HEK293 (cell line): ENCODE data around the gene CCDC142.
A peak's percentile ranks its signal among the peaks of the same experiment; 100 is the strongest.

Experiments
- CTCF ChIA-PET: fragments of 350-600 bp; formaldehyde crosslinking; extraction: SDS; loops from one replicate; lab custom pipeline; 2021; ENCODE audit warnings: antibody characterized with exemption; lab: Yijun Ruan, JAX
- POLR2A ChIA-PET: fragments of 300-600 bp; formaldehyde crosslinking; extraction: SDS; loops from one replicate; lab custom pipeline; 2020; ENCODE audit warnings: antibody characterized with exemption, inconsistent platforms; lab: Yijun Ruan, JAX
- H3K27ac ChIP-seq: fragments of 200-500 bp; sonication (Bioruptor generic); 2 replicates; pipeline ENCODE4 v1.5.1; 2014; ENCODE audit warnings: low read depth, low read length, control low read depth, inconsistent platforms; ENCODE audit errors: extremely low read depth
- H3K36me3 ChIP-seq, 2 experiments: fragments of 200-500 bp in 1 of 2; sonication (Bioruptor generic) in 1 of 2; 1 replicate in 1 of 2; 2 replicates in 1 of 2; pipeline ENCODE4 v1.5.1; 2014 to 2017; ENCODE audit warnings: inconsistent platforms in 2 of 2, low read length in 2 of 2; ENCODE audit not compliant: control insufficient read depth in 2 of 2, insufficient read depth in 1 of 2
- H3K4me1 ChIP-seq: fragments of 200-500 bp; sonication (Bioruptor generic); 2 replicates; pipeline ENCODE4 v1.5.1; 2014; ENCODE audit warnings: mild to moderate bottlenecking, low read length, inconsistent platforms; ENCODE audit not compliant: control insufficient read depth, insufficient read depth
- H3K4me3 ChIP-seq: 2 replicates; pipeline ENCODE4 v1.5.1; 2011; ENCODE audit warnings: low read depth, mild to moderate bottlenecking, control low read depth, low read length, moderate library complexity
- H3K9me3 ChIP-seq: fragments of 200-500 bp; sonication (Bioruptor generic); 2 replicates; pipeline ENCODE4 v1.5.1; 2014; ENCODE audit warnings: low read depth, low read length, inconsistent platforms; ENCODE audit not compliant: control insufficient read depth, insufficient read depth
- GLI4 ChIP-seq: fragments of 450-650 bp; formaldehyde crosslinking; IDR thresholded peaks from 2 replicates; pipeline ENCODE4 v1.5.1; 2016; ENCODE audit warnings: missing biosample characterization, missing genetic modification characterization
- PRDM4 ChIP-seq: fragments of 450-650 bp; formaldehyde crosslinking; IDR thresholded peaks from 2 replicates; pipeline ENCODE4 v1.5.1; 2017; ENCODE audit warnings: missing biosample characterization, missing genetic modification characterization
- SP3 ChIP-seq: fragments of 450-650 bp; formaldehyde crosslinking; IDR thresholded peaks from 2 replicates; pipeline ENCODE4 v1.5.1; 2016; ENCODE audit warnings: missing biosample characterization, missing genetic modification characterization
- TRIM28 ChIP-seq: IDR thresholded peaks from 2 replicates; pipeline ENCODE4 v1.6.1; 2011; ENCODE audit warnings: low read length, control low read depth, borderline replicate concordance
- WT1 ChIP-seq: fragments of 450-650 bp; formaldehyde crosslinking; IDR thresholded peaks from 2 replicates; pipeline ENCODE4 v1.5.1; 2016; ENCODE audit warnings: missing biosample characterization, missing genetic modification characterization
- YY1 ChIP-seq: fragments of 450-650 bp; formaldehyde crosslinking; IDR thresholded peaks from 2 replicates; pipeline ENCODE4 v1.5.1; 2018; ENCODE audit warnings: missing biosample characterization, missing genetic modification characterization
- ZBTB1 ChIP-seq: fragments of 450-650 bp; formaldehyde crosslinking; IDR thresholded peaks from 2 replicates; pipeline ENCODE4 v1.5.1; 2016; ENCODE audit warnings: missing biosample characterization, missing genetic modification characterization
- ZBTB17 ChIP-seq: fragments of 450-650 bp; formaldehyde crosslinking; IDR thresholded peaks from 2 replicates; pipeline ENCODE4 v1.5.1; 2016; ENCODE audit warnings: missing biosample characterization, missing genetic modification characterization
- ZNF174 ChIP-seq: fragments of 450-650 bp; formaldehyde crosslinking; IDR thresholded peaks from 2 replicates; pipeline ENCODE4 v1.5.0; 2017; ENCODE audit warnings: missing biosample characterization, mild to moderate bottlenecking, missing genetic modification characterization
- ZNF324 ChIP-seq: fragments of 450-650 bp; formaldehyde crosslinking; IDR thresholded peaks from 2 replicates; pipeline ENCODE4 v1.5.1; 2016; ENCODE audit warnings: missing biosample characterization, missing genetic modification characterization
- ZNF48 ChIP-seq: fragments of 450-650 bp; formaldehyde crosslinking; IDR thresholded peaks from 2 replicates; pipeline ENCODE4 v1.5.1; 2016; ENCODE audit warnings: missing biosample characterization, missing genetic modification characterization
- ZNF610 ChIP-seq: fragments of 450-650 bp; formaldehyde crosslinking; IDR thresholded peaks from 2 replicates; pipeline ENCODE4 v1.5.1; 2016; ENCODE audit warnings: missing biosample characterization, missing genetic modification characterization, borderline replicate concordance
- ZNF76 ChIP-seq: fragments of 450-650 bp; formaldehyde crosslinking; IDR thresholded peaks from 2 replicates; pipeline ENCODE4; 2016; ENCODE audit warnings: low read depth, missing biosample characterization, missing genetic modification characterization, borderline replicate concordance
- ZNF791 ChIP-seq: fragments of 450-650 bp; formaldehyde crosslinking; IDR thresholded peaks from 2 replicates; pipeline ENCODE4 v1.5.1; 2016; ENCODE audit warnings: missing biosample characterization, missing genetic modification characterization

The CCDC142 gene

GRCh38 chr2:74526649-74527230 is 43.9 kb upstream of the CCDC142 start:
- CTCF ChIA-PET, result interaction anchor here (1.3 kb wide), 1 partner anchor 21 kb away, joined by 5 read pairs; no protein-coding TSS in a partner anchor
- H3K4me3 ChIP-seq, result no peak overlapping the region
- no peak overlapping the region for H3K27ac ChIP-seq
- H3K9me3 ChIP-seq, result no peaks in the 10 kb centered on the region
- peaks cover 7 to 46% of the 10 kb centered on the region in 2 experiments; a peak in 1 of 3 replicates for H3K36me3 ChIP-seq
- TF ChIP-seq TRIM28, result peak; percentile 72; the same call in 1 of the 2 replicates
- TF ChIP-seq ZNF48, result no peak
- no peak for TF ChIP-seq YY1 (tag by site-specific recombination)
- TF ChIP-seq ZNF324 (tag by site-specific recombination), result no peak
- no peak for TF ChIP-seq WT1 (tag by site-specific recombination)
- no peaks in the 10 kb centered on the region; the same call in 1 of the 2 replicates for H3K4me1 ChIP-seq
- POLR2A ChIA-PET, result interaction anchor here (1.3 to 2.5 kb wide), 4 partner anchors 18 to 44 kb away, joined by 5 to 12 read pairs (median 6); partner anchors contain the start of genes CCDC142, PCGF1 and TTC31

- Histone ChIP-seq H3K4me3 (no peak within 1 kb of the TSS), H3K27ac (no peak within 1 kb of the TSS), H3K4me1 (no peaks in the 10 kb centered on the region; the same call in 1 of the 2 replicates), H3K36me3 (peaks cover 7 to 38% of the 10 kb centered on the region in 2 experiments; a peak in 1 of 3 replicates), H3K9me3 (no peaks in the 10 kb centered on the region)
- POLR2A ChIA-PET, result interaction anchor here (0.6 to 2.5 kb wide), 6 partner anchors 11 to 52 kb away, joined by 3 to 12 read pairs (median 6); partner anchors contain the start of genes CCDC142, PCGF1 and TTC31
- TF ChIP-seq ZNF76 (tag by site-specific recombination) (peak; percentile 54; the same call in 1 of the 2 replicates), PRDM4 (tag by site-specific recombination) (no peak), TRIM28 (peak; percentile 65; the same call in 1 of the 2 replicates), GLI4 (tag by site-specific recombination) (no peak), ZBTB1 (tag by site-specific recombination) (no peak), SP3 (tag by site-specific recombination) (peak; percentile 43; the same call in 1 of the 2 replicates), ZNF174 (tag by site-specific recombination) (no peak), ZNF610 (tag by site-specific recombination) (0 out of 2 replicates have a peak, but pooled peaks have one; percentile 23), ZBTB17 (tag by site-specific recombination) (peak; percentile 65)
- CTCF ChIA-PET, result interaction anchor here (1.3 kb wide), 1 partner anchor 20 kb away, joined by 5 read pairs; no protein-coding TSS in a partner anchor
Observed at GRCh38 chr2:74525717-74526648, 43.2 kb upstream of the CCDC142 start, which contains the start of gene DQX1. Gene DQX1, minus strand, starts transcription at chr2:74526231. Its CDS starts 502 bp downstream, at chr2:74525729.

GRCh38 chr2:74524955-74525716 is 42.3 kb upstream of the CCDC142 start:
- ChIA-PET POLR2A (interaction anchor here (1.0 to 1.4 kb wide), 3 partner anchors 17 to 51 kb away, joined by 5 to 9 read pairs (median 6); partner anchors contain the start of genes CCDC142, PCGF1 and TTC31), CTCF (interaction anchor here (1.3 kb wide), 1 partner anchor 19 kb away, joined by 5 read pairs; no protein-coding TSS in a partner anchor)
- H3K36me3 ChIP-seq, result peaks cover 7 to 36% of the 10 kb centered on the region in 2 experiments; a peak in 1 of 3 replicates
- H3K4me3 ChIP-seq, result no peak overlapping the region
- no peak overlapping the region for H3K27ac ChIP-seq
- no peaks in the 10 kb centered on the region for H3K9me3 ChIP-seq
- no peaks in the 10 kb centered on the region; the same call in 1 of the 2 replicates for H3K4me1 ChIP-seq
- no peak for TF ChIP-seq ZNF791 (tag by site-specific recombination)
